Spleen (tissue), 11 donors: ENCODE results near the gene TMEM163. TPM values are rescaled to one million over a fixed set of nuclear protein-coding genes. Genes with fewer than 3 reads are reported as not detected.

Experiments used
- DNase-seq: peaks from one replicate; pipeline ENCODE4 v3.0.0-alpha.2; 2020
- H3K27ac ChIP-seq, 8 donors: fragments of 200-600 bp; sonication (generic) in 7 of 8; 1 replicate in 4 of 8; 2 replicates in 4 of 8; pipeline versions ENCODE4 v1.5.0 to v1.8.0; 2016 to 2021; ENCODE audit warnings: inconsistent platforms in 4 of 8, mild to moderate bottlenecking in 4 of 8, moderate library complexity in 1 of 8
- H3K27me3 ChIP-seq, 7 donors: fragments of 200-600 bp; sonication (generic) in 6 of 7; replicated peaks in 1 of 7; 1 replicate in 4 of 7; 2 replicates in 3 of 7; pipeline versions ENCODE4 v1.5.0 to v1.8.0; 2016 to 2021; ENCODE audit warnings: inconsistent platforms in 3 of 7, mild to moderate bottlenecking in 1 of 7
- H3K36me3 ChIP-seq, 6 donors: fragments of 200-600 bp; sonication (generic) in 5 of 6; 1 replicate in 4 of 6; 2 replicates in 2 of 6; pipeline versions ENCODE4 v1.5.0 to v1.8.0; 2016 to 2021; ENCODE audit warnings: inconsistent platforms in 2 of 6
- H3K4me1 ChIP-seq, 6 donors: fragments of 200-600 bp; sonication (generic) in 5 of 6; 1 replicate in 3 of 6; 2 replicates in 3 of 6; pipeline versions ENCODE4 v1.5.0 to v1.8.0; 2016 to 2021; ENCODE audit warnings: inconsistent platforms in 3 of 6
- H3K4me3 ChIP-seq, 8 donors: fragments of 200-600 bp; sonication (generic) in 7 of 8; 1 replicate in 4 of 8; 2 replicates in 4 of 8; pipeline versions ENCODE4 v1.5.0 to v1.8.0; 2016 to 2021; ENCODE audit warnings: inconsistent platforms in 4 of 8, mild to moderate bottlenecking in 4 of 8, moderate library complexity in 2 of 8
- H3K9me3 ChIP-seq, 8 donors: fragments of 200-600 bp; sonication (generic) in 7 of 8; 1 replicate in 4 of 8; 2 replicates in 4 of 8; pipeline versions ENCODE4 v1.5.0 to v1.8.0; 2016 to 2021; ENCODE audit warnings: inconsistent platforms in 4 of 8
- POLR2A ChIP-seq, 3 donors: fragments of 450-650 bp; IDR thresholded peaks; one replicate each; pipeline ENCODE4 v1.5.1; 2017; ENCODE audit warnings: antibody characterized with exemption in 3 of 3, mild to moderate bottlenecking in 1 of 3
- POLR2AphosphoS5 ChIP-seq, 3 donors: sonication (generic); formaldehyde crosslinking; IDR thresholded peaks; one replicate each; pipeline ENCODE4 v1.5.1; 2017; ENCODE audit warnings: antibody characterized with exemption in 3 of 3
- WGBS, 5 donors: extraction: QIAGEN DNeasy Blood & Tissue Kit in 3 of 5; methylation state at CpG; one replicate each; pipeline versions ENCODE4 v1.1.5 to v1.1.7; 2013 to 2018; 5-methylcytosine and 5-hydroxymethylcytosine counted together
- intact Hi-C: fragments of 100-400 bp; cut with DNase I; formaldehyde crosslinking; loops from one replicate; pipeline ENCODE4 v1.15.0; 2023; ENCODE audit warnings: low total_unique reads
- polyA plus RNA-seq, 3 donors: library from polyadenylated mRNA; stranded (reverse); fragments of 200-250 nt; gene quantifications; one replicate each; pipeline ENCODE4 v1.2.1, GENCODE V29; 2013
- total RNA-seq, 7 donors: library from RNA; depleted of rRNA in 3 of 7; stranded (reverse); fragments of >200 nt in 3 of 7; fragmentation: NEBNext Ultra II Directional in 4 of 7; extraction: Animal tissue kit (Norgen Biotek cat#: 25700) in 4 of 7; gene quantifications; one replicate each; pipeline versions ENCODE4 v1.1.0 to v1.2.1, GENCODE V29; 2016 to 2021
- TF ChIP-seq, protein P1 (sequence below), 11 experiments: fragments of 200-600 bp in 7 of 11; fragments of 450-650 bp in 4 of 11; sonication (generic) in 4 of 11; IDR thresholded peaks in 8 of 11; conservative IDR thresholded peaks in 3 of 11; 1 replicate in 7 of 11; 2 replicates in 4 of 11; pipeline versions ENCODE4 v1.4.0 to v1.8.0; 2016 to 2021; ENCODE audit warnings: antibody characterized with exemption in 11 of 11, inconsistent platforms in 4 of 11, mild to moderate bottlenecking in 1 of 11
- donor health status: healthy with polysubstance abuse.
- donor health status: DM: no; HTN: no; CAD: no; lungs with moderate emphysema.
- donor health status: DM: no; HTN: no; CAD: no.
- donor health status: Bipolar disorder and iron deficiency.
- donor health status: healthy.
- donor health status: DM: no; HTN: no; CAD: no.
- donor health status: DM: yes; HTN: yes; CAD: no.

The TMEM163 gene
- total and polyA plus RNA-seq, 10 donors: 2.4 to 12.5 (median 3.7) TPM

DNA sequence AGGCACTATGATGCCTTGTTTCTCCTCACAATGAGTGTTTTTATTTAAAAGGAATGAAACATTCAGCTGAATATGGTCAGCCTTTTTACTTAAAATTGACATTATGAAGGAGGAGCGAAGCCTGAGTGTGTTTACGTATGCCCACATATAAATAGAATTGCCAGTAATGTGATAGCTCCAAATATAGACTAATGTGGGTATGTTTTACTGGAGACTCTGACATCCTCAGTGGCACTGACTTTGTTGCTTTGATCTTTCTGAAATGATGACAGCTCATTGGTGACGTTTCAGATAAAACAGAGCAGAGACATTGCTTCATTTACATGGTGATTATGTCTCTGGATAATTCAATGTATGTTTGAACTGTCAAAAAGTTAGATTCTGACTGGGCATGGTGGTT, 297.9 kb downstream of the TMEM163 start:
- H3K9me3 ChIP-seq: no peaks in the 10 kb centered on the region
- H3K4me1 ChIP-seq: peaks cover 0 to 23% (median under 1%) of the 10 kb centered on the region in 6 donors
- peak overlapping the region in 3 of 8 donors; percentile 6 to 34 (median 32) for H3K27ac ChIP-seq
- H3K4me3 ChIP-seq: no peak overlapping the region
- no peak for TF ChIP-seq POLR2A (IDR thresholded peaks at IDR 0.05)
- TF ChIP-seq POLR2AphosphoS5 (IDR thresholded peaks at IDR 0.05): no peak
- TF ChIP-seq, protein P1, sequence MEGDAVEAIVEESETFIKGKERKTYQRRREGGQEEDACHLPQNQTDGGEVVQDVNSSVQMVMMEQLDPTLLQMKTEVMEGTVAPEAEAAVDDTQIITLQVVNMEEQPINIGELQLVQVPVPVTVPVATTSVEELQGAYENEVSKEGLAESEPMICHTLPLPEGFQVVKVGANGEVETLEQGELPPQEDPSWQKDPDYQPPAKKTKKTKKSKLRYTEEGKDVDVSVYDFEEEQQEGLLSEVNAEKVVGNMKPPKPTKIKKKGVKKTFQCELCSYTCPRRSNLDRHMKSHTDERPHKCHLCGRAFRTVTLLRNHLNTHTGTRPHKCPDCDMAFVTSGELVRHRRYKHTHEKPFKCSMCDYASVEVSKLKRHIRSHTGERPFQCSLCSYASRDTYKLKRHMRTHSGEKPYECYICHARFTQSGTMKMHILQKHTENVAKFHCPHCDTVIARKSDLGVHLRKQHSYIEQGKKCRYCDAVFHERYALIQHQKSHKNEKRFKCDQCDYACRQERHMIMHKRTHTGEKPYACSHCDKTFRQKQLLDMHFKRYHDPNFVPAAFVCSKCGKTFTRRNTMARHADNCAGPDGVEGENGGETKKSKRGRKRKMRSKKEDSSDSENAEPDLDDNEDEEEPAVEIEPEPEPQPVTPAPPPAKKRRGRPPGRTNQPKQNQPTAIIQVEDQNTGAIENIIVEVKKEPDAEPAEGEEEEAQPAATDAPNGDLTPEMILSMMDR (IDR thresholded peaks at IDR 0.05 in 8 of 11, conservative IDR thresholded peaks at IDR 0.05 in 3 of 11): no peak
- intact Hi-C loops: no loop called here
- DNase-seq: no peak
- no peaks in the 10 kb centered on the region for H3K27me3 ChIP-seq
- 86 to 88% (median 88%) methylated on average over 3 of the region's 3 CpGs for WGBS, 5 donors
- peaks cover 0 to 93% (median 29%) of the 10 kb centered on the region in 6 donors for H3K36me3 ChIP-seq

DNA sequence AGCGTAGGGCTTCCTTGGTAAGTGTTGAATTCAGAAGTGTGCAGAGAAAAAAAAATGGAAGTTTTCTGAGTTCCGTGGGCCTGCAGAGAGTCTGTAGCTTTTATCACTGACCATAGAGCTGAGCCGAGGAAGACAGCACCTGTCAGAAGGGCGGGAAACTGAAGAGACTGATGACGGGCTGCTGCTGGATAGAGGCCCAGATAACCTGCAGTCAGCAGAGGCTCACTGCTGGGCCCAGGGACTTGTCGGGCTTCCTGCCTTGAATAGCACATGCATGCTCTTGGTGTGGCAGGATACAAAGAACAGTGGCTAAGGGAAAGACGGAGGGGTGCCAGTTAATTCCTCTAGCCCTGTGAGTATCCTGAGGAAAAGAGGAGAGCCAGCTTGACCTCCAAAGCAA, 298.5 kb downstream of the TMEM163 start:
- H3K9me3 ChIP-seq: no peaks in the 10 kb centered on the region
- 72 to 88% (median 79%) methylated on average over 7 of the region's 7 CpGs for WGBS, 5 donors
- H3K36me3 ChIP-seq: peaks cover 0 to 94% (median 29%) of the 10 kb centered on the region in 6 donors
- DNase-seq: no peak
- intact Hi-C loops: no loop called here
- H3K27me3 ChIP-seq: no peaks in the 10 kb centered on the region
- H3K4me1 ChIP-seq: peaks cover 0 to 19% (median 0%) of the 10 kb centered on the region in 6 donors
- peak overlapping the region in 2 of 8 donors; percentile 32 to 34 for H3K27ac ChIP-seq
- no peak overlapping the region for H3K4me3 ChIP-seq
- TF ChIP-seq, protein P1 (IDR thresholded peaks at IDR 0.05 in 8 of 11, conservative IDR thresholded peaks at IDR 0.05 in 3 of 11): no peak
- TF ChIP-seq POLR2A (IDR thresholded peaks at IDR 0.05) (no peak), POLR2AphosphoS5 (IDR thresholded peaks at IDR 0.05) (peak in 2 of 3 donors; percentile 27 to 35)

DNA sequence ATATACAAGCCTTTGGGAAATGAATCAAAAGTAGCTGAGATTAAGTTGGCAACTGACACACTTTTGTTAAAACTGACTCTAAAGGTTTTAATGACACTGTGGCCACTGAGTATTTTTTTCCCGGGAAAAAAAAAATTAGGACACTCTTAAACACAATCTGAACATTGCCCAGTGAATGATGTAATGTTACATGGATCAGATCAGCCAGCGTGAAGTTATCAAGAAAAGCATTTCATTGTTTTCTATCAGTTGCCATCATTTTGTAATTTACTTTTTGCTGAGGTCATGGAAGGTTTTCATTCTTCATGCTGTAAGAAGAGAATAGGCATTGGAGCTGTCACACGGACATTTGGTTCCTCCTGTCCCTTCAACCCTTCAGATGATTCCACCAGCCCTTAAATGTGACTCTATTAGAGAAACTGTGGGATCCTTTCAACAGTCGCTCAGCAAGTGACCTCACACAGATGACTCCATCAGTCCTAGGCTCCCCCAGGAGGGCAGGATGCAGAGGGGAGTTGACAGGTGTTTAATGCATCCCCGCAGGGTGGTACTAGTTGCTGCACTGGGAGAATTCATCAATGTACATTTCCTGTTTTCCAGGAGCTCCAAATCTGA, 300.7 kb downstream of the TMEM163 start:
- TF ChIP-seq POLR2AphosphoS5 (IDR thresholded peaks at IDR 0.05) (no peak), POLR2A (IDR thresholded peaks at IDR 0.05) (no peak)
- TF ChIP-seq, protein P1 (IDR thresholded peaks at IDR 0.05 in 8 of 11, conservative IDR thresholded peaks at IDR 0.05 in 3 of 11): no peak
- intact Hi-C loops: no loop called here
- Histone ChIP-seq H3K27me3 (no peaks in the 10 kb centered on the region), H3K4me1 (peaks cover 0 to 19% (median 0%) of the 10 kb centered on the region in 6 donors), H3K4me3 (no peak overlapping the region), H3K9me3 (no peaks in the 10 kb centered on the region), H3K27ac (no peak overlapping the region), H3K36me3 (peaks cover 0 to 95% (median 28%) of the 10 kb centered on the region in 6 donors)
- 93 to 96% (median 94%) methylated on average over 5 of the region's 5 CpGs for WGBS, 5 donors
- no peak for DNase-seq

DNA sequence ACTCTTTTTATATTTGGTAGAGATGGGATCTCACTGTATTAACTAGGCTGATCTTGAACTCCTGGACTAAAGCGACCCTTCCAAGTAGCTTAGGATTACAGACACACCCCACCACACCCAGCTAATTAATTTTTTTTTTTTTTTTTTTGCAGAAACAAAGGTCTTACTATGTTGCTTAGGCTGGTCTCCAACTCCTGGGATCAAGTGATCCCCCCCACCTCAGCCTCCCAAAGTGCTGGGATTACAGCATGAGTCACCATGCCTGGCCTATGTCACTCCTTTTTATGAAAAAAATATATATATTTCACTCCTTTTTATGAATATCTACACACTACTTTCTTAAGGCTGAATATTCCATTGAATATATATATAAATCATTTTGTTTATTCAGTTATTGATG, 302.2 kb downstream of the TMEM163 start:
- intact Hi-C loops: no loop called here
- Histone ChIP-seq H3K9me3 (no peaks in the 10 kb centered on the region), H3K4me1 (peaks cover 0 to 21% (median 7%) of the 10 kb centered on the region in 6 donors), H3K27ac (no peak overlapping the region), H3K27me3 (no peaks in the 10 kb centered on the region), H3K36me3 (peaks cover 0 to 89% (median 23%) of the 10 kb centered on the region in 6 donors), H3K4me3 (no peak overlapping the region)
- TF ChIP-seq, protein P1 (IDR thresholded peaks at IDR 0.05 in 8 of 11, conservative IDR thresholded peaks at IDR 0.05 in 3 of 11): no peak
- TF ChIP-seq POLR2AphosphoS5 (IDR thresholded peaks at IDR 0.05) (no peak), POLR2A (IDR thresholded peaks at IDR 0.05) (no peak)
- no peak for DNase-seq
- WGBS, 5 donors: 97 to 100% (median 100%) methylated on average over 1 of the region's 1 CpG
